Endodermal cell (in vitro differentiated cells): ENCODE results near the gene PRMT9. TPM values are rescaled to one million over a fixed set of nuclear protein-coding genes. Genes with fewer than 3 reads are reported as not detected.

Experiments used
- DNase-seq: peaks from one replicate; pipeline ENCODE4 v3.0.0-alpha.2; 2017
- H3K27ac ChIP-seq: 2 replicates; pipeline ENCODE4 v1.5.1; 2013; ENCODE audit warnings: mild to moderate bottlenecking, low read depth, low read length, moderate library complexity
- H3K27me3 ChIP-seq: 2 replicates; pipeline ENCODE4 v1.6.1; 2013; ENCODE audit warnings: mild to moderate bottlenecking, low read length, moderate library complexity; ENCODE audit not compliant: insufficient read depth, control insufficient read depth, poor library complexity, severe bottlenecking
- H3K36me3 ChIP-seq: 2 replicates; pipeline ENCODE4 v1.7.0; 2013; ENCODE audit warnings: mild to moderate bottlenecking, low read length, moderate library complexity; ENCODE audit not compliant: control insufficient read depth, insufficient read depth
- H3K4me1 ChIP-seq: one replicate; pipeline ENCODE4 v1.7.0; 2013; ENCODE audit warnings: low read length; ENCODE audit not compliant: control insufficient read depth, insufficient read depth
- H3K4me3 ChIP-seq: 2 replicates; pipeline ENCODE4 v1.5.1; 2013; ENCODE audit warnings: mild to moderate bottlenecking, low read length, moderate library complexity
- H3K9ac ChIP-seq: 2 replicates; pipeline ENCODE4 v1.6.1; 2013; ENCODE audit warnings: mild to moderate bottlenecking, low read length, moderate library complexity; ENCODE audit not compliant: poor library complexity, severe bottlenecking; ENCODE audit errors: extremely low read depth
- H3K9me3 ChIP-seq: 2 replicates; pipeline ENCODE4 v1.6.1; 2013; ENCODE audit warnings: mild to moderate bottlenecking, low read length, moderate library complexity; ENCODE audit not compliant: control insufficient read depth
- H3K27ac Mint-ChIP-seq: 2 replicates; pipeline ENCODE4 v1.8.0; 2020; ENCODE audit warnings: mixed read lengths
- H3K27me3 Mint-ChIP-seq: 2 replicates; pipeline ENCODE4 v1.8.0; 2021; ENCODE audit warnings: mild to moderate bottlenecking, mixed read lengths; ENCODE audit not compliant: insufficient read depth
- H3K36me3 Mint-ChIP-seq: 2 replicates; pipeline ENCODE4 v1.8.0; 2020; ENCODE audit warnings: low read depth, mixed read lengths
- H3K4me1 Mint-ChIP-seq: 2 replicates; pipeline ENCODE4 v1.8.0; 2020; ENCODE audit warnings: mixed read lengths
- H3K4me3 Mint-ChIP-seq: 2 replicates; pipeline ENCODE4 v1.8.0; 2020; ENCODE audit warnings: mild to moderate bottlenecking, moderate library complexity, mixed read lengths
- H3K9me3 Mint-ChIP-seq: 2 replicates; pipeline ENCODE4 v1.8.0; 2020; ENCODE audit warnings: mild to moderate bottlenecking, mixed read lengths
- WGBS, 2 experiments: methylation state at CpG; one replicate each; pipeline versions ENCODE4 v1.1.5 to v1.1.7; 2013; ENCODE audit warnings: missing lambda C conversion rate in 2 of 2, mixed read lengths in 1 of 2; ENCODE audit not compliant: insufficient coverage in 1 of 2, insufficient read length in 1 of 2; 5-methylcytosine and 5-hydroxymethylcytosine counted together
- total RNA-seq, 2 donors: library from RNA; stranded (reverse); fragmentation: NEBNext Ultra II Directional in 1 of 2; extraction: Animal tissue kit (Norgen Biotek cat#: 25700) in 1 of 2; gene quantifications; 2 replicates in 1 of 2; 3 replicates in 1 of 2; pipeline ENCODE4 v1.2.1, GENCODE V29; 2021
- TF ChIP-seq, protein P1 (sequence below): fragments of 200-600 bp; sonication (generic); conservative IDR thresholded peaks from 2 replicates; pipeline ENCODE4 v1.5.0; 2021; ENCODE audit warnings: antibody characterized with exemption, mild to moderate bottlenecking

The PRMT9 gene
- total RNA-seq, 2 donors from 2014 or later: 15.3 to 17.3 TPM

DNA sequence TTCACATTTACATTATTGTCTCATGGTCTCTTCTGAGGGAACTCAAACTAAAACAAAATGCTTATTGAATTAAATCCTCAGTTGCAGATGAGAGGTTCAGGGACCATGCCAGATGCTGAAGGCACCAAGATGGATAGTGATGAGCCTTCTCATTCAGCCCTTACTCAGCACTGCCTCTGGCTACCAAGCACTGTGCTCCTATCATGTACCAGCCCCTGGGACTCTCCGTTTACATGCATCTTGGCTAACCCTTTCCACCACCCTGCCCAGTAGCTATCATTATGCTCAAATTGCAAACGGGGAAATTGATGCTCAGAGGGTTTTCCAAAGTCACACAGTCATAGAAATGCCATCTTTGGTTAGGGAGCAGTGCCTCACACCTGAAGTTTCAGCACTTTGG, 89.4 kb downstream of the PRMT9 start:
- no peaks in the 10 kb centered on the region for H3K36me3 Mint-ChIP-seq
- TF ChIP-seq, protein P1, sequence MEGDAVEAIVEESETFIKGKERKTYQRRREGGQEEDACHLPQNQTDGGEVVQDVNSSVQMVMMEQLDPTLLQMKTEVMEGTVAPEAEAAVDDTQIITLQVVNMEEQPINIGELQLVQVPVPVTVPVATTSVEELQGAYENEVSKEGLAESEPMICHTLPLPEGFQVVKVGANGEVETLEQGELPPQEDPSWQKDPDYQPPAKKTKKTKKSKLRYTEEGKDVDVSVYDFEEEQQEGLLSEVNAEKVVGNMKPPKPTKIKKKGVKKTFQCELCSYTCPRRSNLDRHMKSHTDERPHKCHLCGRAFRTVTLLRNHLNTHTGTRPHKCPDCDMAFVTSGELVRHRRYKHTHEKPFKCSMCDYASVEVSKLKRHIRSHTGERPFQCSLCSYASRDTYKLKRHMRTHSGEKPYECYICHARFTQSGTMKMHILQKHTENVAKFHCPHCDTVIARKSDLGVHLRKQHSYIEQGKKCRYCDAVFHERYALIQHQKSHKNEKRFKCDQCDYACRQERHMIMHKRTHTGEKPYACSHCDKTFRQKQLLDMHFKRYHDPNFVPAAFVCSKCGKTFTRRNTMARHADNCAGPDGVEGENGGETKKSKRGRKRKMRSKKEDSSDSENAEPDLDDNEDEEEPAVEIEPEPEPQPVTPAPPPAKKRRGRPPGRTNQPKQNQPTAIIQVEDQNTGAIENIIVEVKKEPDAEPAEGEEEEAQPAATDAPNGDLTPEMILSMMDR: no peak
- H3K4me1 Mint-ChIP-seq: peaks cover 2% of the 10 kb centered on the region
- Histone ChIP-seq H3K9me3 (no peaks in the 10 kb centered on the region), H3K9ac (no peak overlapping the region), H3K27me3 (no peaks in the 10 kb centered on the region), H3K36me3 (no peaks in the 10 kb centered on the region), H3K27ac (no peak overlapping the region), H3K4me3 (no peak overlapping the region), H3K4me1 (no peaks in the 10 kb centered on the region)
- DNase-seq: no peak
- no peaks in the 10 kb centered on the region for H3K27me3 Mint-ChIP-seq
- no peak overlapping the region for H3K4me3 Mint-ChIP-seq
- peaks cover 2% of the 10 kb centered on the region for H3K9me3 Mint-ChIP-seq
- 88 to 90% methylated on average over 2 of the region's 2 CpGs for WGBS, 2 experiments
- H3K27ac Mint-ChIP-seq: no peak overlapping the region

DNA sequence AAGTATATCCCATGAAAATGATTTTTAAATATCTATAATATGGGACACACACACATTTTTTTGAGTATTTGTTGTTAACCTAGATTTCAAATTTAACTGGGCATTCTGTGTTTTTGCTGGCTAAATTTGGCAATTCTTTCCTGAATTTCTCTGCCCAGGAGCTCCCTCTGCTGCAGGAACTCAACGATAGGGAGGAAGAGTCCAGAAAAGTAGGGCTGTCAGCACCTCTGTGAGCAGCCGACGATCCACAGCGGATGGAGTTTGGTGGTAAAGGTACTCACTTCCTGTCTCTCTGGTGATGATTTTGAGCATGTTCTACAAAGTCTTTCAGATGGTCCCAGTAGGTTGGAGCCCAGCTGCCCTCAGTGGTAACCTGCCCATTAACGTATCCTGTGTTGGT, 89.9 kb downstream of the PRMT9 start:
- H3K27ac ChIP-seq: no peak overlapping the region
- no peaks in the 10 kb centered on the region for H3K4me1 Mint-ChIP-seq

DNA sequence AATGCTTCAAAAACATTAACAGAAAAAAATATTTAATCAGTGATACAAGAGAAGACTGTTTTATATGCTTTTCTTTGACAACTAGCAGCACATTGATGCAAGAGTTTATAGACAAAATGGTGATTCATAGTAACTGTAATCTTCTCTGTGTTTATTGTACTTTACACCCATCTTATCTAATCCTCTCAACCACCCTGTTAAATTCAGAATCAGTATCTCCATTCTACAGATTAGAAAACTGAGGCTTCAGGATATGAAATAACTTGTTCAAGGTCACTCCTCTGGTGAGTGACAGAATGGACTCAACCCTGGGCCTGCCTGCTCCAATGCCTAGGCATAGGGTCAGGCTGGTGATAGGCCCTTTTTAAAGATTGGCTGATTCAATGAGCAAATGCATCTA, 92.9 kb downstream of the PRMT9 start:
- no peaks in the 10 kb centered on the region for H3K4me1 ChIP-seq
- Mint-ChIP-seq H3K4me3 (no peak overlapping the region), H3K9me3 (peaks cover 2% of the 10 kb centered on the region), H3K4me1 (no peaks in the 10 kb centered on the region), H3K36me3 (no peaks in the 10 kb centered on the region), H3K27me3 (no peaks in the 10 kb centered on the region), H3K27ac (no peak overlapping the region)
- H3K9me3 ChIP-seq: peaks cover under 1% of the 10 kb centered on the region
- H3K27ac ChIP-seq: no peak overlapping the region
- no peak for DNase-seq
- no peak overlapping the region for H3K9ac ChIP-seq
- TF ChIP-seq, protein P1: no peak
- no peak overlapping the region for H3K4me3 ChIP-seq
- no peaks in the 10 kb centered on the region for H3K36me3 ChIP-seq
- no peaks in the 10 kb centered on the region for H3K27me3 ChIP-seq

More for the DNA sequence above, 89.9 kb downstream of the PRMT9 start:
- 77 to 86% methylated on average over 5 of the region's 5 CpGs for WGBS, 2 experiments
- Histone ChIP-seq H3K4me1 (no peaks in the 10 kb centered on the region), H3K9ac (no peak overlapping the region), H3K36me3 (no peaks in the 10 kb centered on the region), H3K9me3 (no peaks in the 10 kb centered on the region), H3K27me3 (no peaks in the 10 kb centered on the region), H3K4me3 (no peak overlapping the region)
- no peak overlapping the region for H3K4me3 Mint-ChIP-seq
- peaks cover 2% of the 10 kb centered on the region for H3K9me3 Mint-ChIP-seq
- H3K27ac Mint-ChIP-seq: no peak overlapping the region
- H3K27me3 Mint-ChIP-seq: no peaks in the 10 kb centered on the region
- TF ChIP-seq, protein P1: peak; percentile 48
- peak; percentile 56 for DNase-seq
- no peaks in the 10 kb centered on the region for H3K36me3 Mint-ChIP-seq
